Measurements from ENCODE around the gene WNT8A. TPM values are rescaled to one million over a fixed set of nuclear protein-coding genes. Genes with fewer than 3 reads are reported as not detected.

Gene WNT8A
- not detected for total RNA-seq

GRCh38 chr5:138083702-138084101 is at the start of gene WNT8A:
Gene WNT8A, plus strand, starts transcription at chr5:138084033. Its CDS starts 95 bp downstream, at chr5:138084128.

GRCh38 chr5:138138949-138139780 is 55.3 kb downstream of the WNT8A start, which contains the start of gene NME5:
Gene NME5, minus strand, starts transcription at chr5:138139428. Its CDS starts 648 bp downstream, at chr5:138138780.

Small RNAs within 50 kb of the gene (small RNA-seq; reads per million reads assigned to genes)
- 0 reads per million in 2 donors for gene RNU6-1148P
- gene RNU6-460P = 0.06 to 0.34 reads per million in 2 donors
- 0.26 to 0.35 reads per million in 2 donors for gene RNU6-888P

Other genes starting within 250 kb of the WNT8A start
- gene MYOT, start 216.2 kb upstream of the WNT8A start, total RNA-seq = not detected
- under 1 TPM; under 0.01 to 0.33 TPM for gene PKD2L2, start 194.6 kb upstream of the WNT8A start, total RNA-seq
- gene FAM13B, start 51.0 kb upstream of the WNT8A start, total RNA-seq = 10 to 100 TPM; 31.0 to 45.8 TPM
- gene NME5, start 55.4 kb downstream of the WNT8A start, total RNA-seq = 10 to 100 TPM in 1 of 2 donors, 1 to 10 TPM in 1; 8.7 to 12.7 TPM
- gene BRD8, start 94.6 kb downstream of the WNT8A start, total RNA-seq = 10 to 100 TPM; 50.3 to 53.7 TPM
- gene KIF20A, start 95.1 kb downstream of the WNT8A start, total RNA-seq = 100 to 1,000 TPM in 1 of 2 donors, 10 to 100 TPM in 1; 87.4 to 102 TPM
- 10 to 100 TPM; 26.2 to 37.0 TPM for gene CDC23, start 129.3 kb downstream of the WNT8A start, total RNA-seq
- 1 to 10 TPM in 1 of 2 donors, under 1 TPM in 1; 0.67 to 1.0 TPM for gene GFRA3, start 190.6 kb downstream of the WNT8A start, total RNA-seq
- 10 to 100 TPM in 1 of 2 donors, 1 to 10 TPM in 1; 6.9 to 20.0 TPM for gene CDC25C, start 247.8 kb downstream of the WNT8A start, total RNA-seq

All from melanocyte of skin (primary cell).